GM13977 (cell line): ENCODE measurements around the gene DNAJC1.

Experiments
- DNase-seq: peaks from one replicate; pipeline ENCODE4 v3.0.0; 2012; ENCODE audit warnings: low spot score
- in situ Hi-C: fragments of 300-500 bp; cut with MboI; formaldehyde crosslinking; loops from one replicate; pipeline ENCODE4 v1.12.0; 2022; ENCODE audit warnings: low sequenced_read_pairs, low pct_unique_long_range_greater_than_20kb, mixed read lengths, inconsistent platforms; ENCODE audit not compliant: unreplicated experiment
- TF ChIP-seq, protein P1 (sequence below): IDR thresholded peaks from 2 replicates; pipeline ENCODE4 v1.5.1; 2012; ENCODE audit warnings: mild to moderate bottlenecking, control low read depth; ENCODE audit not compliant: insufficient read depth; ENCODE audit errors: extremely low read depth, missing control alignments

DNAJC1 gene

DNA sequence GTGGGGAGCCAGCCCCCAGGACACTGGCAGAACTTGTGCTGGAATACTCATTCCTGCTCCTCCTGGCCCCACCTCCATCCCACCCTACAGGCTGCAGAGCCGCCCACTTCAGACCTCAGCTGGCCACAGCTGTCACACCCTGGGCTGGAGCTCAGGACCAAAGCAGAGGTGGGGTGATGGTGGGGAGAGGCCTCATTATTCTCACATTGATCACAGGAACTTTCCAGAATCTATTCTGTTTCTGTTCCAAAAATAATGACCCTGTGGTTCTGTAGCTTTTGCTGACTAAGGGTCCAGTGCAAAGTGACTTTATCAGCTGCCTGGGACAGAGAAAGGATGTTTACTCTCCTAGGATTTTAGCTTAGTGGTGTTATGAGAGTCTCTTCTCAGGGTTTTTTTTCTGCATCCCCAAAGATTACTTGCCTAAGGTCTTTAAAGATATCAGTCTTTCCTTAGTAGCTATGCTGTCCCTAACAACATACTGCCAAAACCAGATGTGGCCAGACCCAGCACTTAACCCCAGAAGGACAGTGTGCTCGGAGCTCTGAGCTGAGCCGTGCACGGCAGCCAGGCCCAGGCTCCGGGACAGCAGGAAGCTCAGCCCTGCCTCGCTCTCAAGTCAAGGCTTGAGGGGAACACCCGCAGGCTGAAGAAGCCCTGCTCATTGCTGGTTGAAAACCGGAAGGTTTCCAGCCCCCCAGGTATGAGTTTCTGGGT is 246.2 kb downstream of the DNAJC1 start:
- TF ChIP-seq, protein P1, sequence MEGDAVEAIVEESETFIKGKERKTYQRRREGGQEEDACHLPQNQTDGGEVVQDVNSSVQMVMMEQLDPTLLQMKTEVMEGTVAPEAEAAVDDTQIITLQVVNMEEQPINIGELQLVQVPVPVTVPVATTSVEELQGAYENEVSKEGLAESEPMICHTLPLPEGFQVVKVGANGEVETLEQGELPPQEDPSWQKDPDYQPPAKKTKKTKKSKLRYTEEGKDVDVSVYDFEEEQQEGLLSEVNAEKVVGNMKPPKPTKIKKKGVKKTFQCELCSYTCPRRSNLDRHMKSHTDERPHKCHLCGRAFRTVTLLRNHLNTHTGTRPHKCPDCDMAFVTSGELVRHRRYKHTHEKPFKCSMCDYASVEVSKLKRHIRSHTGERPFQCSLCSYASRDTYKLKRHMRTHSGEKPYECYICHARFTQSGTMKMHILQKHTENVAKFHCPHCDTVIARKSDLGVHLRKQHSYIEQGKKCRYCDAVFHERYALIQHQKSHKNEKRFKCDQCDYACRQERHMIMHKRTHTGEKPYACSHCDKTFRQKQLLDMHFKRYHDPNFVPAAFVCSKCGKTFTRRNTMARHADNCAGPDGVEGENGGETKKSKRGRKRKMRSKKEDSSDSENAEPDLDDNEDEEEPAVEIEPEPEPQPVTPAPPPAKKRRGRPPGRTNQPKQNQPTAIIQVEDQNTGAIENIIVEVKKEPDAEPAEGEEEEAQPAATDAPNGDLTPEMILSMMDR, result no peak
- no peak for DNase-seq
- in situ Hi-C loops, result no loop called here

DNA sequence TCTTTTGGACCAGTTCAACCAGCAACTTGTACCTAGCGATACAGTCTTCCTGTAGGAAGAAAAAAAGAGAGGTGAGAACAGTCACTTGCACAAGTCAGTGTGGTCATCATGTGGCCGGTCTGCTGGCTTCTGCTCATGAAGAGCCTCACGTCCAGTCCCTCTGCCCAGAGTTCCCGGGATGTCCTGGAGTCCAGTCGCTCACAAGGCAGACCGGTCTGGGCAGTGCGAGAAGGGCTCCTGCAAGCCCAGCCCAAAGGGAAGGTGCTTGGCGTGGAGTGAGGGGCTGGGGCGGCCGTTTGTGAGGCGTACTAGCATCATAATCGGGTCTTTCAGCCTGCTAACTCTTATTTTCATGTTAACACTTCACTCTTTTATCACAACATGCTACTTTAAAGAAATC is 246.8 kb downstream of the DNAJC1 start:
- in situ Hi-C loops, result no loop called here
- TF ChIP-seq, protein P1, result no peak
- no peak for DNase-seq

DNA sequence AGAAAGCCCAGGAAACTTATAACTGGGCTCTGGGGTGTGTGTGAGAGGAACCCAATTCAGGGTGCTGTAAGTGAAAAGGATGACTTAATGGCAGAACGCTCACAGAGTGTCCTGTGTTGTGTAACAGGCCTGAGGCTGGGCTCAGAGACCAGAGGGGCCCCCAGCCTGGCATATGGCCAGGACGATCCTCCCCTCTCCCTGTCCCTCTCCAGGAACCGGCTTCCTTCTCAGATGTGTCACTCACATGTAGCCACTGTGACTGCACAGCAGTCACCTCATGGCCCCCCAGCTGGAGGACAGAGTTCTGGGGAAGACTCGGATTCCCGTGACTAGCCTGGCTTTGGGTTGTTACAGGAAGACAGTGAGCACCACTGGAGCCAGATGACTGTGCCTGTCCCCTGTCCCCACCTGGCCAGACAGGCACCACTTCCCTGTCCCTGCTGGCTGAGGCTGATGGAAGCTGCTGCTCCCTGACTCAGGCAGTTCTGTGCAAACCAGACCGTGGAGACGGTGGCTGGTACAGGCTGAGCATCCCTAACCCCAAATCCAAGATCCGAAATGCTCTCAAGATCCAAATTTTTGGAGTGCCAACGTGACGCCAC is 249.0 kb downstream of the DNAJC1 start:
- TF ChIP-seq, protein P1, result no peak
- in situ Hi-C loops, result no loop called here
- DNase-seq, result no peak

DNA sequence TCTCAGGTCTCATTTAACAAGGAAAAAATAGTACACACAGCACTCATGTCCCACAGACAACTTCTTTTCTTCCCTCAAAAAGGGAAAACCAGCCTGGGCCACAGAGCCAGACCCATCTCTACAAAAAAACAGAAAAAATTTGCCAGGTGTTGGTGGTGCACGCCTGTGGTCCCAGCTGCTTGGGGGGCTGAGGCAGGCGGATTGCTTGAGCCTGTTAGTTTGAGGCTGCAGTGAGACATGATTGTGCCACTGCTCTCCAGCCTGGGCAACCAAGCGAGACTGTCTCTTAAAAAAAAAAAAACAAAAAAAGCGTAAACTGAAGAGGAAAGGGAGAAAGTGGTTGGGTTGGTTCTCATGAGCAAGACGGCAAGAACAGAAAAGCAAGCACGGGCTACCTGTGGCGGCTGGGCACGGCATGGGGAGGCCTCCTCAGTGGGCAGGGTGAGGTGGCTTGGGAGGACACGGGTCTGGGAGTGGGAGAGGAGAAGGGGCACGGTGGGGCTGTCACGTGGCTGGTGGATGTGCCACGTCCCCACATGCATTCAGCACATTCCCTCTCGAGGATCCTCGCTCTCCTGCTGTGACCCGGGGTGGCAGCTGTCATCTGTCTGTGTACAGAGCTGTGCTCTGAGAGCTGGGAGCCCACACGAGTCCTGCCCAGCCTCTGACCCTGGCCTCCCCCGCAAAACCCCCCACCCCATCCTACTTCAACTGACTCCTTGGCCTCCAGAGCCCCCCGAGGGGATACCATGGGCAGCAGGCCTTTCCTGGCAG is 249.8 kb downstream of the DNAJC1 start:
- TF ChIP-seq, protein P1, result no peak
- DNase-seq, result no peak
- in situ Hi-C loops, result no loop called here

DNA sequence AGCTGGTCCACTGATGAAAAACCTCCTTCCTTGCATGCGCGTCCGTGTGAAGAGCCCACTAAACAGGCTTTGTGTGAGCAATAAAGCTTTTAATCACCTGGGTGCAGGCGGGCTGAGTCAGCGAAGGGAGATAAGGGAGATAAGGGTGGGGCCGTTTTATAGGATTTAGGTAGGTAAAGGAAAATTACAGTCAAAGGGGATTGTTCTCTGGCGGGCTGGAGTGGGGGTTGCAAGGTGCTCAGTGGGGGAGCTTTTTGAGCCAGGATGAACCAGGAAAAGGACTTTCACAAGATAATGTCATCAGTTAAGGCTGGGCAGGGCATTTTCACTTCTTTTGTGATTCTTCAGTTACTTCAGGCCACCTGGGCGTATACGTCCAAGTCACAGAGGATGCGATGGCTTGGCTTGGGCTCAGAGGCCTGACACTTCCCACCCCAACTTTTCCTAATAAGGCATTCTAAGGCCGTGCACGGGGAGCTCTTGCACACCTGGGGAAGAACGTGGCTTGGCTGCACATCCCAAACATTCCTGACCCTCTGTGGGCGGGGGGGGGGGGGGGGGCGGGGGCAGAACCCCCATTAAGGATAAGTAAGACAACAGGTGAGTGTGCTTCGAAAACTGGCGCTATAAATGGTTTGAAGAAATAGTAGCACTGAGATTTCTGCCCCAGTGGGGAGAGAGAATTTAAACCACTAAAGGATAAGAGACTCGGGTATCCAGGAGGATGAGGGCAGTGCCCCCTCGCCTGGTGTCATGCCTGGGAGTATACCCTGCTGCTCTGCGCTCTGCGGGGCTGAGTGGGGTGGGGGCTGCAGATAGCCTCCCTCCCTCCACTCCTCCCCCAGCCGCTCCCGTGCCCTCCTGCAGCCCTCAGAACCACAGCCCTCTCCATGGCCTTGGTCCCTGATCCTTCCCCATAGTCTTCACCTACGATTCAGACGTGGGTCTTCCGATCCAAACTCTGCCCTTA is 251.9 kb downstream of the DNAJC1 start:
- TF ChIP-seq, protein P1, result no peak
- DNase-seq, result no peak
- in situ Hi-C loops, result no loop called here

DNA sequence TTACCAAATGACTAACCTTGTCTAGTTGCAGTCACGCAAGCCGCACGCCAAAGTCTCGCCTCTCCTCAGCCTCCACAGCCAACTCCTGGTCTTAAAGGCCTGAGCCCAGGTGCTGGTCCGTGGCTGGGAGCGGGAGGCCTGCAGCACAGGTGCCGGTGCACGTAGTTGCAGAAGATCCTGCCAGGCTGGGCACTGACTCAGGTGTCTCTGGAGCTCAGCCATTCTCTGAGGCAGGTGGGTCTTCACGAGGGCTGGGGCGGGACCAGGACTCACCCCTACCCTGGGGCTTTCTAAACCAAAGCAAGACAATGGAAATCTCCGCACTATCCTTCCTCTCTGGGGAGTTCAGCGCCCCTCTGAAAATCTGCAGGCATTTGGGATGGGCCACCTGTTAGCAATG is 253.1 kb downstream of the DNAJC1 start:
- in situ Hi-C loops, result no loop called here
- TF ChIP-seq, protein P1, result no peak
- DNase-seq, result no peak
